Mucosa of rectum (tissue), 2 donors: ENCODE results near the gene PLEKHA6.
A peak's percentile ranks its signal among the peaks of the same experiment; 100 is the strongest.

Source experiments
- H3K27ac ChIP-seq, 2 donors: one replicate each; pipeline ENCODE4 v1.7.0; 2013; ENCODE audit warnings: inconsistent platforms in 2 of 2, low read depth in 2 of 2, low read length in 2 of 2
- H3K27me3 ChIP-seq, 2 donors: one replicate each; pipeline ENCODE4 v1.7.0; 2013; ENCODE audit warnings: low read length in 2 of 2; ENCODE audit not compliant: control insufficient read depth in 2 of 2, insufficient read depth in 2 of 2
- H3K36me3 ChIP-seq, 2 donors: one replicate each; pipeline ENCODE4 v1.7.0; 2013; ENCODE audit warnings: low read length in 2 of 2; ENCODE audit not compliant: control insufficient read depth in 2 of 2, insufficient read depth in 2 of 2
- H3K4me1 ChIP-seq, 2 donors: one replicate each; pipeline ENCODE4 v1.7.0; 2013; ENCODE audit warnings: low read length in 2 of 2, mild to moderate bottlenecking in 1 of 2; ENCODE audit not compliant: control insufficient read depth in 2 of 2, insufficient read depth in 2 of 2
- H3K4me3 ChIP-seq, 2 donors: one replicate each; pipeline ENCODE4 v1.7.0; 2013; ENCODE audit warnings: low read length in 2 of 2
- H3K9ac ChIP-seq, 2 donors: one replicate each; pipeline ENCODE4 v1.7.0; 2013; ENCODE audit warnings: low read length in 2 of 2, low read depth in 1 of 2, mild to moderate bottlenecking in 1 of 2
- H3K9me3 ChIP-seq, 2 donors: one replicate each; pipeline ENCODE4 v1.7.0; 2013; ENCODE audit warnings: low read length in 2 of 2; ENCODE audit not compliant: control insufficient read depth in 2 of 2
- donor health status: healthy.
- donor health status: Normal muscosa, but diverticular disease.

The PLEKHA6 gene

DNA sequence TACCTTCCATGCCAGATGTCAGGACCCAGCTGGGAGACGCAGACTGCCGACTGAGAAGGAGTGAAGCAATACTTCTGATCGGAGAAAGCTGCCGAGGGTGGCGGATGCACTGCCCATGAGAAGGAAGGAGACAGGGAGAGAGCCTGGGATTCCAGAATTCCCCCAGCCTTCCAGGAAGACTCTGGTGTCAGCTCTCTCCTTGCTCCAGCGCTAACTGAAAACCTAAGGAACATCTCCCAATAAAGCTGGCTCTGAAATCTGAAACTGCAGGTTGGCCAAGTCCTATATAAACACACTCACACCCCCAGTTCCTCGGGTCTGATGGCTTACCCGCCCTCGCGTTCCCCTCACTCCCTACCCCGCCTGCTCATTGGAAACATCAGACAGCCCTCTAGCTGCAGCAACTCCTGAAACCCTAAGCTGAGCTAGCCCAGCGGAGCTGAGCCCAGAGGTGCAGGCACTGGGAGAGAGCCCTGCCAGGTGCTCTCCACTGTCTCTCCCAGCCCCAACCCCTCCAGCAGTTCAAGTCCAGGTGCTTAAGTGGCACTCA lies 52.3 kb downstream of the PLEKHA6 start:
- Histone ChIP-seq H3K4me1 (peaks cover 0 to 5% of the 10 kb centered on the region in 2 donors), H3K27me3 (no peaks in the 10 kb centered on the region), H3K36me3 (peaks cover 0 to 9% of the 10 kb centered on the region in 2 donors), H3K4me3 (peak overlapping the region; percentile 5 to 33), H3K9ac (peak overlapping the region in 1 of 2 donors; percentile 1), H3K9me3 (no peaks in the 10 kb centered on the region), H3K27ac (no peak overlapping the region)

DNA sequence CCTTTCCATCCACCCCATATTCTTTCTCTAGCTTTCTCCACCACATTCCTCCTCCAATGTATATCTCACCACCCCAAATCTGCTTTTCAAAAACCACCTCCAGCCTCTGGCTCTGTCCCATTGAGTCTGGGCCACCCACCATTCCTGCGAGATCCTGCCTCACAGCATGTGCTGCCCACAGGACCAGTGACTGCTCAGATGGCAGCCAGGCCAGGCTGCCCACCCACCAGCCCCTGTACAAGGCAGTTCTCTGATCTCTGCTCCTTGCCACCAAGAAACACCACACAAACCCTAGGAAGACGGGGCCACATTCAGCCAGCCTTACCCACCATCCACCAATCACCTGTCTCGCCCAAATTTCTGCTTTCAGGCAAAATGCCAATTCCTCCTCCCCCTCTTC lies 53.7 kb downstream of the PLEKHA6 start:
- Histone ChIP-seq H3K36me3 (peaks cover 6 to 21% of the 10 kb centered on the region in 2 donors), H3K9ac (no peak overlapping the region), H3K4me1 (peaks cover 0 to 5% of the 10 kb centered on the region in 2 donors), H3K9me3 (no peaks in the 10 kb centered on the region), H3K4me3 (no peak overlapping the region), H3K27me3 (no peaks in the 10 kb centered on the region), H3K27ac (no peak overlapping the region)

DNA sequence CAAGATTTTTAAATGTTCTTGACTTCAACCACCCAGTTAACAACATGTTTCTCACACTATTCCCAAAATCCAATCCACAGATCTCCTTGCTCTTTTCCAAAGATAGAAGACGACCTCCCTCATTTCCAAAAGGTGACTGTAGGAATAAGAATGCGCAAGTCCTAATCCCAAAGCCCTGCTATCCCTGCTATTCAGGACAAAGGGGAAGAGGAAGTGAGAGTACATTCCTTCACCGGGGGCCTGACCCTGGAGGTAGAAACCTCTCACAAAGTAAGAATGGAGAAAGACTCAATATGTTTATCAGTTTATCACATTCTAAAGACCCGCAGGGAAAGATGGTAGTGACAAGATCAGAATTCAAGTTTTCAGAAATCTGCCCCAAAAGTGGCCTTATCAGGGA lies 55.7 kb downstream of the PLEKHA6 start:
- no peak overlapping the region for H3K4me3 ChIP-seq
- no peak overlapping the region for H3K27ac ChIP-seq
- H3K4me1 ChIP-seq = peaks cover 3 to 5% of the 10 kb centered on the region in 2 donors
- no peaks in the 10 kb centered on the region for H3K9me3 ChIP-seq
- no peak overlapping the region for H3K9ac ChIP-seq
- H3K27me3 ChIP-seq = no peaks in the 10 kb centered on the region
- peaks cover 7 to 27% of the 10 kb centered on the region in 2 donors for H3K36me3 ChIP-seq

DNA sequence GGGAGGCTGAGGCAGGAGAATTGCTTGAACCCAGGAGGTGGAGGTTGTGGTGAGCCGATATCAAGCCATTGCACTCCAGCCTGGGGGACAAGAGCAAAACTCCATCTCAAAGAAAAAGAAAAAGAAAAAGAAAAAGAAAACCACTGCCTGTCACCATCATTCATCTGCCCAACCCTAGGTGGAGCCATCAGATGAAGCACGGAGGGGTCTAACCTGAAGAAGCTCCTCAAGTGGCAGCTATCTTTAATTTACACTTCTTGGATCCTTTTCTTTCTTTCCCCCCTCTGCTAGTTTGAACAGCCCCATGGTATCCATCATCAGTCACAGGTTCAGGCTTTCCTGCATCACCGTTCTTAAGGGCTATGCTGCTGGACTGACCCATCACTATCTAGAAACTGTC lies 57.0 kb downstream of the PLEKHA6 start:
- Histone ChIP-seq H3K36me3 (peaks cover 7 to 27% of the 10 kb centered on the region in 2 donors), H3K27ac (no peak overlapping the region), H3K9me3 (no peaks in the 10 kb centered on the region), H3K9ac (no peak overlapping the region), H3K27me3 (no peaks in the 10 kb centered on the region), H3K4me3 (no peak overlapping the region), H3K4me1 (peaks cover under 1 to 3% of the 10 kb centered on the region in 2 donors)

DNA sequence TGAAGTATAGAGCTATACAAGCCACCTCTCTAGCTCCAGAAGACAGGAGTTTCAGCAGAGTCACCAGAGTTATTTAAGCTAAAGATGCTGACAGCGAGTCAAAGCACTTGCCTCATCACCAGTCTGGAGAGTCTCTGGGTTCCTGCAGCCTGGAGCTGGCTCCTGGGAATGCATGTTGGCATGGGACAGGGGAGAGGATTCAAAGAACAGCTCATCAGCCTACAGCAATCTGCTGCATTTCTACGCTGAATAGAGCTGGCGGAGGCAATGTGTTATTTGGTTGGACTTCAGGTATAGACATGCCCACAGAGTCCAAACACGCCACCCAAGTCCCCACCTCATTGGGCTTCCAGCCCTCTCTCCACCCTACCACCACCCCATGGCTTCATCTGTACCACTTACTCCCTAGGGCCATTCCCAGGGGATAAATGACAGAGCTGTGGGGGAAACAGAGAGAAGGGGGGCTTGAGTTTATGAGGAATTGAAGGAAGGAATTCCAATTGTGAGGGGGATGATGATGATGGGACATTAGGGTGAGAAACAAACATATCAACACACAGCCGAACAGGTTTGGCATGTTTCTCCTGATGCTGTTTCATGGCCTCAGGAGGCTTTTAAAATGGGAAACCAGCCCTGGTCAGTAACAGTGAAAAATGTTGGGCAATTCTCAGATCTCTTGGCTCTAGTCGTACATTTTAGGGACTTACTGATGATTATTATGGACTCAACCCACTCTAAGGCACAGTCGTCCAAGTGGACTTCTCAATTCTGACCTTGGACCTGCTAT lies 58.4 kb downstream of the PLEKHA6 start:
- H3K27ac ChIP-seq = no peak overlapping the region
- H3K9me3 ChIP-seq = no peaks in the 10 kb centered on the region

DNA sequence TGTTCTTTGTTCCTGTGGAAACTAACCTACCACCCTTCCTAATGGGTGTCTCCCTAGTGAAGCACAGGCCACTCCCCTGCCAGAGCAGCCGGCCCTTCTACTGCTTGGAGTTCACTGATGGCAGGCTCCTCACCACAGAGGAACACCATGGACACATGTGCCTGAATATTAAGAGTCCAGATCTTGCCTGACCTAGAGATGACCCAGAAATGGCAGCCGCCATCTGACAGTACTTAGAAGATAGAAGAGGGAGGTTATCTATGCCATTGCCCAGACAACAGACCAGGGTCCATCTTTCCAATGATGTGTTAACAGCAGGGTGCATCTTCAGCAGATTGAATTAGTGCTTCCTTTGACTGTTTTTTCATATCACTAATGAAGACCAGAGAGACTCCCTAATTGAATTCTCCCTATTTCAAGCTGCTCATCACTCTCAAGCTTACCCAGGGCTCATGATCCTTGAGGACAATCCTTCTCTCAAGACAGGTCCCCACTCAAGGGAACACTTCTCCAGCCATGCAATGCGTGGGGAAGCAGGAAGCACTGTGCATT lies 59.8 kb downstream of the PLEKHA6 start:
- peaks cover 7 to 24% of the 10 kb centered on the region in 2 donors for H3K36me3 ChIP-seq
- H3K9me3 ChIP-seq = no peaks in the 10 kb centered on the region
- peaks cover 12 to 23% of the 10 kb centered on the region in 2 donors for H3K4me1 ChIP-seq
- no peak overlapping the region for H3K27ac ChIP-seq
- no peaks in the 10 kb centered on the region for H3K27me3 ChIP-seq
- H3K4me3 ChIP-seq = no peak overlapping the region
- H3K9ac ChIP-seq = no peak overlapping the region

More for the DNA sequence above, 58.4 kb downstream of the PLEKHA6 start:
- H3K36me3 ChIP-seq = peaks cover 7 to 21% of the 10 kb centered on the region in 2 donors
- H3K4me3 ChIP-seq = no peak overlapping the region
- H3K27me3 ChIP-seq = no peaks in the 10 kb centered on the region
- no peak overlapping the region for H3K9ac ChIP-seq
- H3K4me1 ChIP-seq = peaks cover 6 to 13% of the 10 kb centered on the region in 2 donors

DNA sequence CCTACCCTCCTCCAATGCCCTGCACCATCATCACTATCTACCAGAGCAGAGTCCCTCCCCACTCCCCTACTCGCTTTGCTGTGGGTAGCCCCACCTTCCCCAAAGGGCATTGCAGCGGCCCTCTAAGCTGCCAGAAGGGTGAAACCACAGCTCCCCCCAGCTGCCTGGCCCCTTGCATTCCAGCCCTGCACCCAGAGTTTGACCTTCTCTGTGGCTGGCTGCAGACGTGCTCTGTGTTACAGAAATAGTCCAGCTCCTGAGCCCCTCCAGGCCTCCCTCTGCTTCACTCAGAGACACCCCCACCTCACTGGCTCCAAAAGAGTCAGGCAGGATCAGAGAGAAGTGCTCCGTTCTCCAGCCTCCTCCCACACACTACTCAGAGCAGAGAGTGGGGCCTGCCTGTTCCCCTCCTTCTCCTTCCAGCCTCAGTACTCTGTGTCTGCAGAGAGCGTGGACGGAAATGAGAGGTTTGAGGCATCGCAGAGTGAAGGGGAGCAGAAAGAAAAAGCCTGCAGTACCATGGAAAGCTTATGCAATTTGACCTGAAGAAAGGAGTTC lies 63.2 kb downstream of the PLEKHA6 start:
- peaks cover 12 to 23% of the 10 kb centered on the region in 2 donors for H3K4me1 ChIP-seq
- H3K27me3 ChIP-seq = no peaks in the 10 kb centered on the region
- H3K27ac ChIP-seq = peak overlapping the region; percentile 9 to 17
- no peaks in the 10 kb centered on the region for H3K9me3 ChIP-seq
- no peak overlapping the region for H3K9ac ChIP-seq
- H3K4me3 ChIP-seq = no peak overlapping the region
- H3K36me3 ChIP-seq = peaks cover 7 to 24% of the 10 kb centered on the region in 2 donors

DNA sequence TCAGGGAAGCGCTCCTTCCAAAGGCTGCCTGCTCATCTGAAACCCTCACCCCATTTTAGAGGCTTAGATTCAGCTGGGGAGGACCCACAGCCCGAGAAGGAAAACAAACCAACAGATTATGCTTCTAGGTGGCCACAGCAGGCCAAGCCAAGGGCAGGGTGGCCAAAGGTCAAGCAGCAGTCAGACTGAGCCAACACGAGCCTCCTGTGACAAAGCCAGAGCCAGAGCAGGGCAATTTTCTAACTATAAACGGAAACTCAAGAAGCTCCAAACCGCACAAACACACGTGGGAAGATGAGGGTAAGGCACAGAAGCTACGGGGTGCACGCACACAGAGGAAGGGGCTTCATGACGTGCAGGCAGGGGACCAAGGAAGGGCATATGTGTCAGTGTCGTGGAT lies 64.1 kb downstream of the PLEKHA6 start:
- H3K27ac ChIP-seq = peak overlapping the region; percentile 1 to 5

DNA sequence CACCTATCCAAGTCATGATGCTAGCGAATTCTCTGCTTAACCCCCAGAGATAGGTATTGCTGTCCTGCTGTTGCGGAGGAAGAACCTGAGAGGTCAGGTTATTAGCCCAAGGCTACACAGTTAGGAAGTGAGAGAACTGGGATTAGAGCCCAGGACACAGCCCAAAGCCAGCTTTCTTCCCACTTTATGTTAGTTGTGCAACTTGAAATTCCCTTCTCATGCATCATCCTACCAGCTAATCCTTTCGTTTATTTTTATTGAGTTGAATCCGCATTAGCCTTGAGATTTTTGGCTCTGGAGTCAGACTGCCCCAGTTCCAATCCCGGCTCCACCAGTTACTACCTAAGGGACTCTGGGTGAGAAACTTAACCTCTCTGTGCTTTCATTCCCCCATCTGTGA lies 65.4 kb downstream of the PLEKHA6 start:
- Histone ChIP-seq H3K27me3 (no peaks in the 10 kb centered on the region), H3K4me3 (no peak overlapping the region), H3K4me1 (peaks cover 14 to 20% of the 10 kb centered on the region in 2 donors), H3K36me3 (peaks cover 7 to 14% of the 10 kb centered on the region in 2 donors), H3K9ac (no peak overlapping the region), H3K9me3 (no peaks in the 10 kb centered on the region), H3K27ac (peak overlapping the region; percentile 38 to 60)

More for the DNA sequence above, 64.1 kb downstream of the PLEKHA6 start:
- Histone ChIP-seq H3K4me3 (peak overlapping the region in 1 of 2 donors; percentile 28), H3K36me3 (peaks cover 7 to 16% of the 10 kb centered on the region in 2 donors), H3K9ac (peak overlapping the region in 1 of 2 donors; percentile 10), H3K27me3 (no peaks in the 10 kb centered on the region), H3K4me1 (peaks cover 12 to 23% of the 10 kb centered on the region in 2 donors), H3K9me3 (no peaks in the 10 kb centered on the region)
